Keratinocyte (primary cell): ENCODE measurements around the gene RTN1. TPM values are rescaled to one million over a fixed set of nuclear protein-coding genes. Genes with fewer than 3 reads are reported as not detected.

Source experiments
- DNase-seq: peaks from one replicate; pipeline ENCODE4 v3.0.0-alpha.2; 2011; ENCODE audit warnings: low read depth, missing footprints, low spot score
- FAIRE-seq: peaks from 2 replicates; lab custom pipeline; 2011; peaks lifted over from hg19 to GRCh38; lab: Jason Lieb, UNC
- H2AFZ ChIP-seq: 2 replicates; pipeline ENCODE4 v1.6.0; 2012; ENCODE audit warnings: low read length, control low read depth, inconsistent platforms; ENCODE audit not compliant: control insufficient read depth
- H3K27ac ChIP-seq: 2 replicates; pipeline ENCODE4 v1.5.1; 2011; ENCODE audit warnings: low read length; ENCODE audit not compliant: control insufficient read depth, insufficient read depth
- H3K27me3 ChIP-seq: 3 replicates; pipeline ENCODE4 v1.6.0; 2011; ENCODE audit warnings: low read length; ENCODE audit not compliant: control insufficient read depth, insufficient read depth; ENCODE audit errors: extremely low read depth
- H3K36me3 ChIP-seq, 2 experiments: 2 replicates in 1 of 2; 3 replicates in 1 of 2; pipeline ENCODE4 v1.5.1; 2011; ENCODE audit warnings: low read length in 2 of 2, mild to moderate bottlenecking in 1 of 2; ENCODE audit not compliant: control insufficient read depth in 2 of 2, insufficient read depth in 2 of 2; ENCODE audit errors: extremely low read depth in 1 of 2
- H3K4me1 ChIP-seq: 3 replicates; pipeline ENCODE4 v1.5.1; 2011; ENCODE audit warnings: low read length; ENCODE audit not compliant: control insufficient read depth, insufficient read depth; ENCODE audit errors: extremely low read depth
- H3K4me2 ChIP-seq: 3 replicates; pipeline ENCODE4 v1.6.0; 2011; ENCODE audit warnings: low read depth, low read length; ENCODE audit not compliant: control insufficient read depth, insufficient read depth; ENCODE audit errors: extremely low read depth
- H3K4me3 ChIP-seq, 3 experiments: fragments of 200-600 bp in 1 of 3; sonication (generic) in 1 of 3; 2 replicates in 2 of 3; 3 replicates in 1 of 3; pipeline ENCODE4 v1.5.1; 2011 to 2016; ENCODE audit warnings: low read length in 3 of 3, mild to moderate bottlenecking in 3 of 3, control low read depth in 2 of 3, inconsistent platforms in 1 of 3, low read depth in 1 of 3, mixed read lengths in 1 of 3, mixed run types in 1 of 3, moderate library complexity in 1 of 3; ENCODE audit not compliant: control insufficient read depth in 2 of 3, insufficient read depth in 2 of 3; ENCODE audit errors: extremely low read depth in 1 of 3
- H3K79me2 ChIP-seq: 2 replicates; pipeline ENCODE4 v1.6.0; 2012; ENCODE audit warnings: low read length; ENCODE audit not compliant: control insufficient read depth, insufficient read depth
- H3K9ac ChIP-seq: 3 replicates; pipeline ENCODE4 v1.6.0; 2011; ENCODE audit warnings: low read length; ENCODE audit not compliant: control insufficient read depth, insufficient read depth; ENCODE audit errors: extremely low read depth
- H3K9me1 ChIP-seq: 3 replicates; pipeline ENCODE4 v1.6.0; 2011; ENCODE audit warnings: low read length; ENCODE audit not compliant: control insufficient read depth, insufficient read depth; ENCODE audit errors: extremely low read depth
- H3K9me3 ChIP-seq: 2 replicates; pipeline ENCODE4 v1.5.1; 2012; ENCODE audit warnings: low read depth, low read length; ENCODE audit not compliant: control insufficient read depth
- H4K20me1 ChIP-seq: 3 replicates; pipeline ENCODE4 v1.6.0; 2011; ENCODE audit warnings: low read length; ENCODE audit not compliant: control insufficient read depth, insufficient read depth; ENCODE audit errors: extremely low read depth
- CTCF ChIP-seq, 3 experiments: IDR thresholded peaks in 1 of 3; conservative IDR thresholded peaks in 1 of 3; optimal IDR thresholded peaks in 1 of 3; 2 replicates in 2 of 3; 3 replicates in 1 of 3; pipeline versions ENCODE3 to v1.5.1; 2011; ENCODE audit warnings: low read length in 3 of 3, mild to moderate bottlenecking in 3 of 3, moderate library complexity in 2 of 3, control low read depth in 1 of 3, inconsistent platforms in 1 of 3; ENCODE audit not compliant: insufficient read depth in 2 of 3; ENCODE audit errors: extremely low read depth in 1 of 3
- EZH2 ChIP-seq: IDR thresholded peaks from one replicate; pipeline ENCODE4 v1.6.1; 2012; ENCODE audit warnings: inconsistent platforms, mild to moderate bottlenecking, low read length, moderate library complexity
- dilution Hi-C: fragments of 300-500 bp; cut with MboI; formaldehyde crosslinking; loops from one replicate; pipeline ENCODE4 v1.7.0; 2020; ENCODE audit warnings: low sequenced_read_pairs; ENCODE audit not compliant: extremely low pct_ligation_motif_present
- polyA plus RNA-seq, 5 experiments: library from polyadenylated mRNA; depleted of rRNA in 3 of 5; stranded (reverse) in 3 of 5; stranded (forward) in 1 of 5; unstranded in 1 of 5; fragments of >200 nt; gene quantifications; 1 replicate in 1 of 5; 2 replicates in 3 of 5; 3 replicates in 1 of 5; pipeline versions ENCODE4 v1.2.1 to v1.2.3, GENCODE V29; 2011 to 2012; ENCODE audit warnings: missing spikeins in 2 of 5, low read depth in 1 of 5, low replicate concordance in 1 of 5

Gene RTN1
- polyA plus RNA-seq, 1 donor (not counting 4 experiments of a cell fraction or from before 2014, with no cell fraction given): 0.05 TPM

DNA sequence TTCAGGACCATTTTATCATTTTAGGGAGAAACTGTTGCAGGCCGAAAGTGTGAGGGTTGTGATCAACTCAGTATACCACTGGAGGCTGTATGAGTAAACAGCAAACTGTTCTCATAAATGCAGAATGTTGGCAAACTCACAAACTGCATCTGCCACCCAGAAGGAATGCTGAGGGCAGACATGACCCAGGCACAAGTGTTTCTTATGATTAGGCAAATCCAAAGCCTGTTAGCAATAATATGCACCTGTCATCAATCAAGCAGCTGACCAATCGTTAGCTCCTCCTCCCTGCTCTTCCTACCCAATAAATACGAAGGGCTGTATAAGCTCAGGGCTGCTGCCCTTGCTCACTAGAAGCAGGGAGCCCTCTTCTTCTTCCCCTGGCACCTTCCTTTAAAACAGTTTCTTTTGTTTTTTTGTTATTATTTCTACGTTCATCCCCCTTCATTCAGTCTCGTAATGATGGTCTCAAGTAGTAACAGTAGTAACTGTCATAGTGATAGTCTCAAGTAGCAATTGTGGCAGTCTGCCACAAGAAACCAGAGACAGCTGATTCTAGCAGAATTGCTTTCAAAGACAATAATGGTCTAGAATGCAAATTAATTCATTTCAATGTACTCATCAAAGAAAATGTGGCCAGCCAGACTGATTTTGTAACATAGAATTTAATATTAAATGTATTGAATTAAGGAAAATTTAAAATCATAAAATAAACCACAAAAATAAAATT is 278.8 kb downstream of the RTN1 start:
- no peak overlapping the region for H3K9ac ChIP-seq
- no peak for TF ChIP-seq EZH2
- no peak for TF ChIP-seq CTCF (optimal IDR thresholded peaks at IDR 0.05 in 1 of 3, IDR thresholded peaks at IDR 0.05 in 1 of 3, conservative IDR thresholded peaks at IDR 0.05 in 1 of 3; ENCODE audit: extremely low read depth in 1 of 3, insufficient read depth in 2 of 3, low read length in 3 of 3)
- FAIRE-seq (no peak), DNase-seq (no peak)
- no peak overlapping the region for H3K27ac ChIP-seq
- H3K9me1 ChIP-seq: no peaks in the 10 kb centered on the region
- dilution Hi-C loops: no loop called here
- H3K4me2 ChIP-seq: no peak overlapping the region
- peaks cover 3% of the 10 kb centered on the region for H3K27me3 ChIP-seq
- no peaks in the 10 kb centered on the region for H3K9me3 ChIP-seq
- no peaks in the 10 kb centered on the region for H3K79me2 ChIP-seq
- no peak overlapping the region for H2AFZ ChIP-seq
- H3K4me1 ChIP-seq: no peaks in the 10 kb centered on the region
- no peaks in the 10 kb centered on the region for H4K20me1 ChIP-seq
- H3K36me3 ChIP-seq: no peaks in the 10 kb centered on the region
- no peak overlapping the region for H3K4me3 ChIP-seq

GRCh38 chr14:59588101-59588500 is 282.5 kb downstream of the RTN1 start:
- no peaks in the 10 kb centered on the region for H3K9me1 ChIP-seq
- no peak overlapping the region for H3K4me3 ChIP-seq
- TF ChIP-seq CTCF (optimal IDR thresholded peaks at IDR 0.05 in 1 of 3, IDR thresholded peaks at IDR 0.05 in 1 of 3, conservative IDR thresholded peaks at IDR 0.05 in 1 of 3; ENCODE audit: extremely low read depth in 1 of 3, insufficient read depth in 2 of 3, low read length in 3 of 3) (no peak), EZH2 (no peak)
- H2AFZ ChIP-seq: no peak overlapping the region
- no peaks in the 10 kb centered on the region for H4K20me1 ChIP-seq
- H3K9me3 ChIP-seq: no peaks in the 10 kb centered on the region
- DNase-seq (no peak), FAIRE-seq (no peak)
- H3K4me2 ChIP-seq: no peak overlapping the region
- no peaks in the 10 kb centered on the region for H3K79me2 ChIP-seq
- dilution Hi-C loops: no loop called here
- peaks cover 3% of the 10 kb centered on the region for H3K27me3 ChIP-seq
- no peak overlapping the region for H3K9ac ChIP-seq
- no peak overlapping the region for H3K27ac ChIP-seq
- H3K36me3 ChIP-seq: no peaks in the 10 kb centered on the region
- no peaks in the 10 kb centered on the region for H3K4me1 ChIP-seq
